GM12801 (cell line): ENCODE data around the gene ARHGEF37.

Experiments used
- TF ChIP-seq, protein P1 (sequence below): IDR thresholded peaks from one replicate; pipeline ENCODE4 v1.5.1; 2011; ENCODE audit warnings: control low read depth; ENCODE audit not compliant: insufficient read length; ENCODE audit errors: extremely low read depth

ARHGEF37 gene

DNA sequence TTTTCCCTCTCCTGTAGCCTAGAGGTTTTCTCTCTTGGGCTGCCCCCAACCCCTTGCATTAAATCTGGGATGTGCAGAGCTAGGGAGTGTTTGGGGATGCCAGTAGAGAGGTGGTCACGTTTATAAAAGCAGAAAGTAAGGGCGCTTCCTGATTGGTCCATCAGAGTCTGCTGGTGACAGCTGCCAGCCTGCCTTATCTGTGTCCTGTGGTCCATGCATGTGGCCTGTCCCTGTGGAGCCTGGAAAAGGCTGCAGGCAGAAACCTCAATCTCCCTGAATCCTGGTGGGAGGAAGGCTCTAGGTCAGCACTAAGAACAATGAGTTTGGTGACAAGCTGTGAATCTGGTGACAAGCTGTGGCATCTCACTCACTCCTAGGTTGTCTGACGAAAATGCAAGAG lies 42.2 kb downstream of the ARHGEF37 start:
- TF ChIP-seq, protein P1, sequence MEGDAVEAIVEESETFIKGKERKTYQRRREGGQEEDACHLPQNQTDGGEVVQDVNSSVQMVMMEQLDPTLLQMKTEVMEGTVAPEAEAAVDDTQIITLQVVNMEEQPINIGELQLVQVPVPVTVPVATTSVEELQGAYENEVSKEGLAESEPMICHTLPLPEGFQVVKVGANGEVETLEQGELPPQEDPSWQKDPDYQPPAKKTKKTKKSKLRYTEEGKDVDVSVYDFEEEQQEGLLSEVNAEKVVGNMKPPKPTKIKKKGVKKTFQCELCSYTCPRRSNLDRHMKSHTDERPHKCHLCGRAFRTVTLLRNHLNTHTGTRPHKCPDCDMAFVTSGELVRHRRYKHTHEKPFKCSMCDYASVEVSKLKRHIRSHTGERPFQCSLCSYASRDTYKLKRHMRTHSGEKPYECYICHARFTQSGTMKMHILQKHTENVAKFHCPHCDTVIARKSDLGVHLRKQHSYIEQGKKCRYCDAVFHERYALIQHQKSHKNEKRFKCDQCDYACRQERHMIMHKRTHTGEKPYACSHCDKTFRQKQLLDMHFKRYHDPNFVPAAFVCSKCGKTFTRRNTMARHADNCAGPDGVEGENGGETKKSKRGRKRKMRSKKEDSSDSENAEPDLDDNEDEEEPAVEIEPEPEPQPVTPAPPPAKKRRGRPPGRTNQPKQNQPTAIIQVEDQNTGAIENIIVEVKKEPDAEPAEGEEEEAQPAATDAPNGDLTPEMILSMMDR: no peak

DNA sequence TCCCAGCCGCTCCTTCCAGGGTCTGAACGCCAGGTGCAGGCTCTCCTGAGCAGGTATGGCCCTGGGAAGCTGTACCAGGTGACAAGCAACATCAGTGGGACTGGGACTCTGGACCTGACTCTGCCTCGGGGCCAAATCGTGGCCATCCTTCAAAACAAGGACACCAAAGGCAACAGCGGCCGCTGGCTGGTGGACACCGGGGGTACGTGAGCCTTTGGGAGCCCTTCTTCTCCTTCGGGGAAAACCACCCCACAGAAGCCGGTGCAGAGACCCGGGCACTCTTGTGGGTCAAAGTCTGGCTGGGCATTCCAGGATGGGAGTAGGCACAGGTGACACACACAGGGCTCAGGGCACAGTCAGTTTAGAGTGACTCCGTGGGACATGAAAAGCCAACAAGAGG lies 45.8 kb downstream of the ARHGEF37 start:
- TF ChIP-seq, protein P1: no peak

DNA sequence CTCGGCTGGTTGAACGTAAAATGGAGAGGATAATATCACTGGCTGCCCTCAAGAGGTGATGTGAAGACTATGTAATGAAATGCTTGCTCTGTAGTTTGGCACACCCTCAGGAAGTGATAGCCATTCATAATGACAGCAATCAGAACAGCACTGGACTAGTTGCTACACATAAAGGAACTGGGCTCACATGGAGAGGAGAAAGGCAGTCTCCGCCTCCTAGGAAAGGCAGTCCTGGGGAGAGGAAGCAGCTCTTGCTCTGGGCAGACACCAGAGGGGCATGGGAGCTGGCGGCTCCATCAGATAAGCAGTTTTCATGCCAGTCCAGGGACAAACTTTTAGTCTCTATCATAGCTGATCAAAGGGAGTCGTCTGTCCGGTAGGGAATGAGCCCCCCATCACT lies 46.9 kb downstream of the ARHGEF37 start:
- TF ChIP-seq, protein P1: no peak

DNA sequence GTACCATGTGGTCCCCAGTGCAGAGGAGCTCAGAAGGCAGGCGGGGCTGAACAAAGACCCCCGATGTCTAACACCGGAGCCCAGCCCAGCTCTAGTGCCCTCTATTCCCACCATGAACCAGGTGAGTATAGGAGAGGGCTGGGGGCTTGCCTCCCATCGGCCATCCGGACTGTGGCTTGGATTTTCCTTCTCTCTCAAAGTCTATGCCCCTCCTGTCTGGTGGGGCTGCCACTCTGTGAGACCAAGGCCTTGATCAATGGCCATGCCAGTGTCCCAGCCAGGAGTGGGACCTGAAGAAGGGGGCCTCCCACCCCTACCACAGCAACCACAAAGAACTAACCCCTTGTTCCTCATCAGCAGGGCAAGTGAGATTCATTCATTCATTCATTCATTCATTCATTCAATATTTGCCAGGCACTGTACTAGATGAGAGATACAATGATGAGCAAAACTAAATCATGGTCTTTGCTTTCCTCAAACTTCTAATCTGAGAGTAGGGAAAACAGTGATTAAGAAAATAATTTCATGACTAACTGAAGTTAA lies 47.6 kb downstream of the ARHGEF37 start:
- TF ChIP-seq, protein P1: no peak

DNA sequence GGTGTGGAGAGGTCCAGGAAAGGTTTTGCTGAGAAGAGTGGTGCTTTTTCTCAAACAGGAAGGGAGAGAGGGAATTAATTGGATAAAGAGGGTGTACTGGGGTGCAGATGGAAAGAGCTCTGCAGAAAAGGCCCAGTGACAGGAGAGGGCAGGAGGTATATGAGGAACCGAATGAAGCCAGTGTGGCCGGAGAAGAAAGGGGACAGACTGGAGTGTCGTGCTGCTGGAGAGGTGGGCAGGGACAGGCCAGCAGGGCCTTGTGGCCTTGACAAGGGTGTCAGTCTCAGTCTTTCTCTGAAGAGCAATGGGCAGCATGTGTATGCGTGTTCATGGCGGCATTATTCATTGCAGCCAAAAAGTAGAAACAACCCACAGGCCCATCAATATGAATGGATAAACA lies 48.1 kb downstream of the ARHGEF37 start:
- TF ChIP-seq, protein P1: no peak

DNA sequence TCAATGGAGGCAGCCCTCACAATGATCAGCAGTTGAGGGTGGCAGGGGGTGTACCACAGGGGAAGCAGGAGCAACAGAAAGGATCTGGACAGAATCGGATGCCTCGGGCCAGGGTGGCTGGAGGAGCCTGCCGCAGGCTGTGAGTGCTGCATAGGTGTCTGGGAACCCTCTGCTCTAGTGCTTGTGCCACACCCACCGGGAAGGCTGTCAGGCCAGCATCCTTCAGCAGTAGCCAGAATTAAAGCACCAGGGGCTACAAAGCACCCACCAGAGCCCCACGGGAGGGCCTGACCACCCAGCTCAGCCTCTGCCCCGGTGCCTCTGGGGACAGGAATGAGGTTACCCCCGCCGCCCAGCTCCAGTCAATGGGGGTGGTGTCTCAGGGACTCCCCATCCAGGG lies 49.0 kb downstream of the ARHGEF37 start:
- TF ChIP-seq, protein P1: no peak

DNA sequence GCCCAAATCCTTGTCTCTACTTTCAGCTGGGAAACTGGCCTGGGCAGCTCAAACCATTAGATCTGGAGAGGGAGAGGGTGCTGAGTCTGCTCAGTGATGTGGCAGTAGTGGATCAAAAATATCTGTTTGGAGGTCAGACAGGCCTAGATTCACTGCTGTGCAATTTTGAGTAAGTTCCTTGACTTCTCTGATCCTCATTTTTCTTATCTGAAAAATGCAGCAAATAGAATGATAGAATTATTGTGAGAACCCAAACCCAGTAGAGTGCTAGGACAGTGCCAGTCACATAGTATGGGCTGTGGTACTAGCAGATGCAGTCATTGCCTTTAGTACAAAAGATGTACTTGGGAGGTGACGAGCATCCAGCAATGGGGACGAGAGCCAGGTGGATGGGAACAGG lies 50.2 kb downstream of the ARHGEF37 start:
- TF ChIP-seq, protein P1: no peak
